ENCODE data around the gene DEAF1. TPM values are rescaled to one million over a fixed set of nuclear protein-coding genes. Genes with fewer than 3 reads are reported as not detected.

The DEAF1 gene
- total RNA-seq, 1 experiment from 2014 or later, result 46.8 TPM

DNA sequence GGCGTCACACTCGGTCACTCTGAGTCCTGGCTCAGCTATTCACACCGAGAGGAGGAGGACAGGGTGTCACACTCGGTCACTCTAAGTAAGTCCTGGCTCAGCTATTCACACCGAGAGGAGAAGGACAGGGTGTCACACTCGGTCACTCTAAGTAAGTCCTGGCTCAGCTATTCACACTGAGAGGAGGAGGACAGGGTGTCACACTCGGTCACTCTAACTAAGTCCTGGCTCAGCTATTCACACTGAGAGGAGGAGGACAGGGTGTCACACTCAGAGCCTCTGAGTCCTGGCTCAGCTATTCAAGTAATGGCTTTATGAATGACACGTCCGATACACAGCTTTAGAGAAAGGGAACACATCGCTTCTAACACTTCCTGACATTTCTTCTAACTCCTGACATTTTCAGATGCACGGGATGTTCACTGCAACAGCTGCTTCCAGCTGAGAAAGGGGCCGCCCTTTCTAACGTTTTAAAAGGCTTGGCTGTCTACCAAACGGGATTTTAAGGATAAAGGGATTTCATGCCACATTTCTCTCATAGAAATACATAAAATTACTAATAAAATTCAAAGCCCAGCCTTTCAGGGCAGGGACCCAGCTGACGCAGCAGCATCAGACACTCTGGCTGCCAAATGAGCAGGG lies 29.8 kb downstream of the DEAF1 start:
- TF ChIP-seq CTCF (IDR thresholded peaks at IDR 0.05; ENCODE audit: unreplicated experiment), result no peak
- ChIA-PET CTCF (interaction anchor here (0.6 kb wide), 1 partner anchor 989 kb away, joined by 3 read pairs; no protein-coding TSS in a partner anchor), POLR2A (no interaction called here)
- H3K36me3 Mint-ChIP-seq (ENCODE audit: insufficient read depth, unreplicated experiment), result peaks cover 49% of the 10 kb centered on the region
- no peaks in the 10 kb centered on the region for H3K9me3 Mint-ChIP-seq (ENCODE audit: unreplicated experiment)
- no peaks in the 10 kb centered on the region for H3K27me3 Mint-ChIP-seq (ENCODE audit: insufficient read depth, unreplicated experiment)
- BruUV-seq (replicated peaks), result no TSS peak
- H3K4me1 Mint-ChIP-seq (ENCODE audit: insufficient read depth, unreplicated experiment), result no peaks in the 10 kb centered on the region
- peak overlapping the region; percentile 25 for H3K27ac Mint-ChIP-seq (ENCODE audit: low read depth, unreplicated experiment)
- DNase-seq (ENCODE audit: unreplicated experiment), result no peak
- H3K4me3 Mint-ChIP-seq (ENCODE audit: unreplicated experiment), result no peak overlapping the region
- intact Hi-C loops (cut with micrococcal nuclease), result no loop called here

GRCh38 chr11:662689-663274 lies 32.2 kb downstream of the DEAF1 start:
- TF ChIP-seq CTCF (IDR thresholded peaks at IDR 0.05; ENCODE audit: unreplicated experiment), result peak; percentile 81
- no peaks in the 10 kb centered on the region for H3K27me3 Mint-ChIP-seq (ENCODE audit: insufficient read depth, unreplicated experiment)
- ChIA-PET POLR2A (no interaction called here), CTCF (interaction anchor here (0.7 to 1.6 kb wide), 4 partner anchors 10 to 102 kb away, joined by 3 to 4 read pairs (median 4); no protein-coding TSS in a partner anchor)
- intact Hi-C loops (cut with micrococcal nuclease), result loop anchor here (1.0 to 2.0 kb wide), 3 partner anchors 61 to 134 kb away; no protein-coding TSS in a partner anchor
- H3K4me1 Mint-ChIP-seq (ENCODE audit: insufficient read depth, unreplicated experiment), result no peaks in the 10 kb centered on the region
- peak; percentile 62 for DNase-seq (ENCODE audit: unreplicated experiment)
- H3K4me3 Mint-ChIP-seq (ENCODE audit: unreplicated experiment), result no peak overlapping the region
- H3K36me3 Mint-ChIP-seq (ENCODE audit: insufficient read depth, unreplicated experiment), result peaks cover 49% of the 10 kb centered on the region
- no peaks in the 10 kb centered on the region for H3K9me3 Mint-ChIP-seq (ENCODE audit: unreplicated experiment)
- H3K27ac Mint-ChIP-seq (ENCODE audit: low read depth, unreplicated experiment), result no peak overlapping the region
- BruUV-seq (replicated peaks), result no TSS peak

DNA sequence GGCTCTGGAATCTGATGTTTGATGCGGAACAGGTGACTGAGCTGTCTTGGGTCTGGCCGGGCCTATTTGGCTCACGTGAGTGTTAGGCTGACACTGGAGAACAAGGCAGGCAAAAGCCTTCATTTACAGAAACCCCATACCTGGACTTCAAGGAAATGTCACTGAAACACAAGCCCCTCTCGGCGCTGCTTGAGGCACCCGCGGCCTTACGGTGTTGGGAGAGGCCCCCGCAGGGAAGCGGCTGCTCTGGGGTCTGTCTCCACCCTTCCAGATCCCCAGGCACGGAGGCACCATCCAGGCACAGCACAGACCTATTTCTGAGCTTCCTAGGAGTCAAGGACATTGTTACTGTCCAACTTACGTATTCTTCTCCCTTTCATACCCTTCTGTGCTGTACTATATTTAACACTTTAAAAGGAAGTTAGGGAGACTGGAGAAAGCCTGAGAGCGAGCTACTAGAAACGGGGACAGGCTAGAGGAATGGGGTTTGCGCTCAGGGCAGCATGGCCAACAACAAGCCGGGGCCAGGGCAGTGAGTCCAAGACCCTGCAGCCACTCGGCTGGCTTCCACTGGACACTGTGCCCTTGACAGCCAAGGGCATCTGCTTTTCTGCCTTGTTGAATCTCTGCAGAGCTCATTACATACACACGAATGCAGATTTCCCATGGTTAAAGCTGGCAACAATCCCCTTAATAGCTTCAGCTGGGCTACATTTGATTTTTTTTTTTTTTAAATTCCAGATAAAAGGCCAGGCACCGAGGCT lies 34.2 kb downstream of the DEAF1 start:
- DNase-seq (ENCODE audit: unreplicated experiment), result no peak
- no peaks in the 10 kb centered on the region for H3K27me3 Mint-ChIP-seq (ENCODE audit: insufficient read depth, unreplicated experiment)
- TF ChIP-seq CTCF (IDR thresholded peaks at IDR 0.05; ENCODE audit: unreplicated experiment), result no peak
- H3K4me3 Mint-ChIP-seq (ENCODE audit: unreplicated experiment), result no peak overlapping the region
- ChIA-PET POLR2A (interaction anchor here (0.9 to 1.6 kb wide), 2 partner anchors 7 to 14 kb away, joined by 3 read pairs; no protein-coding TSS in a partner anchor), CTCF (interaction anchor here (0.5 to 1.6 kb wide), 4 partner anchors 12 to 461 kb away, joined by 3 to 4 read pairs (median 4); no protein-coding TSS in a partner anchor)
- BruUV-seq (replicated peaks), result no TSS peak
- H3K27ac Mint-ChIP-seq (ENCODE audit: low read depth, unreplicated experiment), result no peak overlapping the region
- intact Hi-C loops (cut with micrococcal nuclease), result no loop called here
- no peaks in the 10 kb centered on the region for H3K9me3 Mint-ChIP-seq (ENCODE audit: unreplicated experiment)
- H3K4me1 Mint-ChIP-seq (ENCODE audit: insufficient read depth, unreplicated experiment), result no peaks in the 10 kb centered on the region
- H3K36me3 Mint-ChIP-seq (ENCODE audit: insufficient read depth, unreplicated experiment), result peaks cover 53% of the 10 kb centered on the region

DNA sequence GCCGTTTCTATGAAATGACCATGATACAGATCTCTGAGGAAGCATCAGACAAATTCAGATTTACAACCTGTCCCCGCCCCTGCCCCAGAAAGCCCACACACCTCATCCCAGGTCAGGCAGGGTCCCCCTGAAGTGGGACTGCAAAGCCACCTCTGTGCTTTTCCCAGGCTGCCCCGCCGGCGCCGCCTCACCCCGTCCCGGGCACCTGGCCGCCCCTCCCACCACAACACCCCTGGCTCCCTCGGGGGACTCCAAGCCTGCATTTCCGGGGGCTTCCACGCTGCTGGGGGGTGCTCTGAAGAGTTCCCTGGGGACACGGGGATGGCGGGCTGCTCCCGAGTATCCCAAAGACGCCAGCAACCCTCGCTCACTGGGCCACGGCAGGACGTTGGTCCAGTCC lies 34.7 kb downstream of the DEAF1 start:
- Mint-ChIP-seq H3K27ac (ENCODE audit: low read depth, unreplicated experiment) (no peak overlapping the region), H3K36me3 (ENCODE audit: insufficient read depth, unreplicated experiment) (peaks cover 52% of the 10 kb centered on the region), H3K9me3 (ENCODE audit: unreplicated experiment) (no peaks in the 10 kb centered on the region), H3K4me1 (ENCODE audit: insufficient read depth, unreplicated experiment) (no peaks in the 10 kb centered on the region), H3K27me3 (ENCODE audit: insufficient read depth, unreplicated experiment) (no peaks in the 10 kb centered on the region), H3K4me3 (ENCODE audit: unreplicated experiment) (no peak overlapping the region)
- intact Hi-C loops (cut with micrococcal nuclease), result no loop called here
- no peak for DNase-seq (ENCODE audit: unreplicated experiment)
- no TSS peak for BruUV-seq (replicated peaks)
- POLR2A ChIA-PET, result interaction anchor here (0.9 to 1.6 kb wide), 2 partner anchors 8 to 13 kb away, joined by 3 read pairs; no protein-coding TSS in a partner anchor
- no peak for TF ChIP-seq CTCF (IDR thresholded peaks at IDR 0.05; ENCODE audit: unreplicated experiment)
- CTCF ChIA-PET, result interaction anchor here (0.5 kb wide), 2 partner anchors 82 to 461 kb away, joined by 3 to 4 read pairs; no protein-coding TSS in a partner anchor
